Occipital lobe (tissue), 2 donors: ENCODE measurements around the gene LRRIQ3. TPM values are rescaled to one million over a fixed set of nuclear protein-coding genes. Genes with fewer than 3 reads are reported as not detected.

ENCODE experiments used
- DNase-seq: peaks from one replicate; lab custom pipeline; 2025; lab: John Stamatoyannopoulos, UW
- total RNA-seq: library from RNA; depleted of rRNA; stranded (reverse); fragments of >200 nt; gene quantifications from one replicate; pipeline ENCODE4 v1.2.3, GENCODE V29; 2014

The LRRIQ3 gene
- total RNA-seq, 1 donor from 2014 or later = 1.9 TPM

GRCh38 chr1:74107394-74107793 lies 90.6 kb downstream of the LRRIQ3 start:
- no peak for DNase-seq

- DNase-seq = no peak
These were observed 106.6 kb downstream of the LRRIQ3 start for GRCh38 chr1:74091371-74091770.

- no peak for DNase-seq
These were observed 114.8 kb downstream of the LRRIQ3 start for GRCh38 chr1:74083128-74083527.

- no peak for DNase-seq
These were observed 132.9 kb downstream of the LRRIQ3 start for GRCh38 chr1:74065081-74065480.

- no peak for DNase-seq
These were observed 140.3 kb downstream of the LRRIQ3 start for GRCh38 chr1:74057719-74058118.

GRCh38 chr1:74053407-74053806 lies 144.6 kb downstream of the LRRIQ3 start:
- no peak for DNase-seq

GRCh38 chr1:74050386-74050785 lies 147.6 kb downstream of the LRRIQ3 start:
- DNase-seq = no peak

GRCh38 chr1:74038042-74038441 lies 159.9 kb downstream of the LRRIQ3 start:
- DNase-seq = no peak

GRCh38 chr1:74012583-74012982 lies 185.4 kb downstream of the LRRIQ3 start:
- DNase-seq = no peak

GRCh38 chr1:74011736-74012135 lies 186.2 kb downstream of the LRRIQ3 start:
- DNase-seq = no peak

GRCh38 chr1:74010206-74010605 lies 187.8 kb downstream of the LRRIQ3 start:
- DNase-seq = no peak

GRCh38 chr1:74005533-74005932 lies 192.4 kb downstream of the LRRIQ3 start:
- no peak for DNase-seq

- no peak for DNase-seq
These were observed 194.2 kb downstream of the LRRIQ3 start for GRCh38 chr1:74003806-74004205.

- DNase-seq = no peak
These were observed 199.5 kb downstream of the LRRIQ3 start for GRCh38 chr1:73998348-73998959.

GRCh38 chr1:73980324-73981040 lies 217.5 kb downstream of the LRRIQ3 start:
- DNase-seq = no peak

- no peak for DNase-seq
These were observed 218.3 kb downstream of the LRRIQ3 start for GRCh38 chr1:73979684-73980083.

GRCh38 chr1:73978964-73979363 lies 219.0 kb downstream of the LRRIQ3 start:
- no peak for DNase-seq

Other genes with a start within 250 kb of the LRRIQ3 start
- 32.9 TPM for gene FPGT, start 66 bp upstream of the LRRIQ3 start, total RNA-seq
- 23.4 TPM for gene TNNI3K, start 37.2 kb upstream of the LRRIQ3 start, total RNA-seq